GM19035 (cell line): ENCODE measurements around the gene BLOC1S5.
"Not testable (repeated sequence)": the region's sequence is repeated elsewhere in the genome, so short reads cannot be mapped to it uniquely, and the experiment has no call there.

Experiments used
- ATAC-seq: cut with Tn5 transposase; IDR thresholded peaks from one replicate; pipeline ENCODE4 v1.9.1; 2021; ENCODE audit not compliant: unreplicated experiment

Gene BLOC1S5

GRCh38 chr6:8047541-8048292 is 16.5 kb downstream of the BLOC1S5 start:
- no peak for ATAC-seq

GRCh38 chr6:8045769-8046168 is 18.4 kb downstream of the BLOC1S5 start:
- not testable (repeated sequence) for ATAC-seq

- ATAC-seq = no peak
Observed at GRCh38 chr6:8043221-8043620, 21.0 kb downstream of the BLOC1S5 start.

- no peak for ATAC-seq
Observed at GRCh38 chr6:8041913-8042583, 22.1 kb downstream of the BLOC1S5 start.

- not testable (repeated sequence) for ATAC-seq
Observed at GRCh38 chr6:8034107-8034506, 30.1 kb downstream of the BLOC1S5 start.

DNA sequence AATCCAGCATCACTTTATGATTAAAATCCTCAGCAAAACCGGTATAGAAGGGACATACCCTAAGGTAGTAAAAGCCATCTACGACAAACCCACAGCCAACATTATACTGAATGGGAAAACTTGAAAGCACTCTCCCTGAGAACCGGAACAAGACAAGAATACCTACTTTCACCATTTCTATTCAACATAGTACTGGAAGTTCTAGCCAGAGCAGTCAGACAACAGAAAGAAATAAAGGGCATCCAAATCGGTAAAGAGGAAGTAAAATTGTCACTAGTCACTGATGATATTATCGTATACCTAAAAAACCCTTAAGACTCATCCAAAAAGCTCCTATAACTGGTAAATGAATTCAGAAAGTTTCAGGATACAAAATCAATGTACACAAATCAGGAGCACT is 33.3 kb downstream of the BLOC1S5 start:
- ATAC-seq = no peak

DNA sequence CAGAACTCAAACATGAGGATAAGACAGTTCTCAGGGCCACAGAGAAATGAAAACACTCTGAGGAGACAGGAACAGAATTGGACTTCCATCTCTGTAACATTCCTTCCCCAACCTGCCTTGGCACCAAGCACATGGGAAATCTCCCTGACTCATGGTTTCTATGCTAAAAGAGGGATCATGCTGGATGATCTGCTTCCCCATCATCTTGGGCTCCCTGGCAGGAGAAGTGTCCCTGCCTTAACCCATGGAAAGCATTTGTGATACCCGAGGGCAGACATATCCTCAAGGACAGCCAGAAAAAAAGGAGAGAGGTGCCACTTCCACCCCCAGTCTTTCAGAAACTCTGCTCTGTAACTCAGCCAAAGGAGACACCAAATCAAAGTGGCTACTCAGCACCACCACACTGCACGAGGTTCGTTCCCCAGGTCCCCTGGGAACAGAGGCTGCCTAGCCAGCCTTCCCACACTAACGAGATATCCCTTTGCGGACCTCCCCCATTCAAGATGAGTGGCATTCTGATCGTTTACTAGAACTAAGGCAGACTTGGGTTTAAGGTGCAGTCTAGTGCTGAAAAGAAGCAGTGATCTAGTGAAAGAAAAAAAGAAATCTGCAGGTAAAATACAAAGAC is 34.8 kb downstream of the BLOC1S5 start:
- ATAC-seq = no peak

- no peak for ATAC-seq
Observed at GRCh38 chr6:8027965-8028651, 36.1 kb downstream of the BLOC1S5 start.

- no peak for ATAC-seq
Observed at GRCh38 chr6:8026800-8027199, 37.4 kb downstream of the BLOC1S5 start.

GRCh38 chr6:8025191-8025590 is 39.0 kb downstream of the BLOC1S5 start:
- ATAC-seq = no peak

DNA sequence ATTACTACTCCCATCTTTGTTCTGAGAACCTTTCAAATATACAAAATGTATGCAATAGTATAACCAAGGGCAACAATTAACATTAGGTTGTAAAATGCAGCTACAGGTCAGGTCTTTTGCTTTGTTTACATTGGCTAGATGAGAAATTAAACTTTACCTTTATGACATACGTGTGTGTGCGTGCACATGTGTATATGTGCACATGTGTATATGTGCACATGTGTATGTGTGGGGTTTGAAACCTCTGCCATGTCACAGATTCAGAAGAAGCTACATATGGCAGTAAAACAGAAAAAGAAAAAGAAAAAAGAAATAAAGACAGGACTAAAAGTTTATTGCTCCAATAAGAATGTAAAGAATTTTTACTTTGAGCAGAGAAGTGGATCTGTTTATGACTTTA is 40.6 kb downstream of the BLOC1S5 start:
- ATAC-seq = no peak

GRCh38 chr6:8020083-8020482 is 44.1 kb downstream of the BLOC1S5 start:
- no peak for ATAC-seq

DNA sequence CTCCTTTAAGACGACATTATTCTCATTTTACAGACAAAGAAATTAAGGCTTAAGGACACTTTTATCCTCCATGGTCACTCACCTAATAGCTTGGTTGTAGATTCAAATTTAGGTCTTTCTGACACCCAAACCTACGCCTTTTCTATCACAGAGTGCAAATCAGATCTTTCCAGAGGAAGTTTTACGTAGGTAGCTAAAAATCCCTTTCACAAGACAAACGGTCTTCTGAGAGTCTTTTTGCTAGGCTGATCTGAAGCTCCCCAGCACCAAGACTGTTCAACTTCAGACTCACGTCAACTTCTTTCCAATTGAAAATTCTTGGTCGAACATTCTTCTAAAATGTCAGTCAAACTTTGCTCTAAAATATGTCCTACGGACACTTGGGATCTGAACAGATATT is 46.5 kb downstream of the BLOC1S5 start:
- peak; percentile 43 for ATAC-seq

GRCh38 chr6:8017276-8017701 is 46.9 kb downstream of the BLOC1S5 start:
- ATAC-seq = peak; percentile 89

- ATAC-seq = no peak
Observed at GRCh38 chr6:8014947-8015346, 49.2 kb downstream of the BLOC1S5 start.

GRCh38 chr6:8013763-8014162 is 50.4 kb downstream of the BLOC1S5 start:
- ATAC-seq = no peak

DNA sequence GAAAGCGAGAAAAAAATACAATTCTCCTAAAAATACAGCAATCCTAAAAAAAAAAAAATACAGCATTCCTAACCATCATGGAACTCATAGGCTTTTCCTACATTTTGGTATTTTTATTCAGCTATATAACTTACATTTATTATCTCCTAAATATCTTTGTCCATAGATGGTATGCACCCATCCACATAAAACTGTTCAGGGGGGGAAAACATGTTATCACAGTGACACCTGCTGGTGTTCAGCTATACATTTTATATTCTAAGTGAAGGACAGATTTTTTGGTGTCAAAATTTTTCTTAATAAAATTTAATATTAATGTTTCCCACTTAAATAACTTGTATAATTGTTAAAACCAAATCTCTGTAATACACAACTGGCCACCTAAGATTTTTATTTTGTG is 58.0 kb downstream of the BLOC1S5 start:
- no peak for ATAC-seq

- no peak for ATAC-seq
Observed at GRCh38 chr6:8005136-8005535, 59.1 kb downstream of the BLOC1S5 start.

- no peak for ATAC-seq
Observed at GRCh38 chr6:8000636-8001035, 63.6 kb downstream of the BLOC1S5 start.

GRCh38 chr6:8000188-8000596 is 64.0 kb downstream of the BLOC1S5 start:
- no peak for ATAC-seq

DNA sequence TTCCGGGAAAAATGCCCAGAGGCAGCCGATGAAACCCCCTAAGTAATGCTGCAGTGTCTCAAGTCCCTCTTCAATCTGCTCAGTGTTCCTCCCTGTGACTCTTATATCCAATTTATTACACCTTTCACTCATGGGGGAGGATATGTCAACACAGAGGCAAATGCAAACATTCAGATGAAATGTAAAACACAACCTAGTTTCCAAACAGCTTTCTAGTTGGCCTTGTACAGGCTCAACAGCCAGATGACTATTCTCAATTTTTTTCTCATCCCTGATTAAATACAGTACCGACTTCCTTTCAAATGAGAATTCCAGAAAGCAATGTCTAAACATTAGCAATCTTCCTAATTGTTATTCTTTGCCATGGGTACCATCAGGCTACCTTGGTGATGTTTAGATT is 65.0 kb downstream of the BLOC1S5 start:
- ATAC-seq = no peak
